ENCODE measurements around the gene ITPR1.

ITPR1 gene

DNA sequence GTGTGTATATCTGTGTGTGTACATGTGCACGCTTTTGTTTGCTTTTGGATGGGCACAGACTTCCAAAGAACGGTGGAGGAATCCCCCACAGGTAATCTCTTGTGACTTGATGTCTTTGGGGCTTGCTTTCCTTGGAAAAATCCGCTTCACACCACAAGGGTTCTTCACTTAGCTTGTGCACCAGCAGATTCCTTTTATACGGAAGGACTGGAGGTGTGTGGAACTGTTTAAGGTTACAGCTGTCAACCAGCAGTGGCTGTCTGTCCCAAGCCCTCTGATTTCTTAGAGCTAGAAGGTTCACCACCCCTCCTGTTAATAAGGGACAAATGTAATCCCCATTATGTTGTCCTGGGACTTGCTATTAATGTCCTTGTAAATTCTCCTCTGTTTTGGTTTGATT is 193.5 kb downstream of the ITPR1 start:
- Histone ChIP-seq H3K4me3 (replicated peaks; ENCODE audit: insufficient read depth, low read length) (no peak overlapping the region), H3K27me3 (ENCODE audit: insufficient read depth, poor library complexity, severe bottlenecking) (no peaks in the 10 kb centered on the region), H3K27ac (replicated peaks) (no peak overlapping the region)
- DNase-seq (ENCODE audit: low read depth in 1 of 2, low spot score in 1 of 2), result no peak
- TF ChIP-seq CTCF (IDR thresholded peaks at IDR 0.05; ENCODE audit: insufficient read depth, low read length), result no peak
- TF ChIP-seq GABPA (IDR thresholded peaks at IDR 0.05; ENCODE audit: low read depth), result no peak
- TF ChIP-seq POLR2AphosphoS5 (IDR thresholded peaks at IDR 0.05; ENCODE audit: low read depth), result no peak
- TF ChIP-seq, protein P1, sequence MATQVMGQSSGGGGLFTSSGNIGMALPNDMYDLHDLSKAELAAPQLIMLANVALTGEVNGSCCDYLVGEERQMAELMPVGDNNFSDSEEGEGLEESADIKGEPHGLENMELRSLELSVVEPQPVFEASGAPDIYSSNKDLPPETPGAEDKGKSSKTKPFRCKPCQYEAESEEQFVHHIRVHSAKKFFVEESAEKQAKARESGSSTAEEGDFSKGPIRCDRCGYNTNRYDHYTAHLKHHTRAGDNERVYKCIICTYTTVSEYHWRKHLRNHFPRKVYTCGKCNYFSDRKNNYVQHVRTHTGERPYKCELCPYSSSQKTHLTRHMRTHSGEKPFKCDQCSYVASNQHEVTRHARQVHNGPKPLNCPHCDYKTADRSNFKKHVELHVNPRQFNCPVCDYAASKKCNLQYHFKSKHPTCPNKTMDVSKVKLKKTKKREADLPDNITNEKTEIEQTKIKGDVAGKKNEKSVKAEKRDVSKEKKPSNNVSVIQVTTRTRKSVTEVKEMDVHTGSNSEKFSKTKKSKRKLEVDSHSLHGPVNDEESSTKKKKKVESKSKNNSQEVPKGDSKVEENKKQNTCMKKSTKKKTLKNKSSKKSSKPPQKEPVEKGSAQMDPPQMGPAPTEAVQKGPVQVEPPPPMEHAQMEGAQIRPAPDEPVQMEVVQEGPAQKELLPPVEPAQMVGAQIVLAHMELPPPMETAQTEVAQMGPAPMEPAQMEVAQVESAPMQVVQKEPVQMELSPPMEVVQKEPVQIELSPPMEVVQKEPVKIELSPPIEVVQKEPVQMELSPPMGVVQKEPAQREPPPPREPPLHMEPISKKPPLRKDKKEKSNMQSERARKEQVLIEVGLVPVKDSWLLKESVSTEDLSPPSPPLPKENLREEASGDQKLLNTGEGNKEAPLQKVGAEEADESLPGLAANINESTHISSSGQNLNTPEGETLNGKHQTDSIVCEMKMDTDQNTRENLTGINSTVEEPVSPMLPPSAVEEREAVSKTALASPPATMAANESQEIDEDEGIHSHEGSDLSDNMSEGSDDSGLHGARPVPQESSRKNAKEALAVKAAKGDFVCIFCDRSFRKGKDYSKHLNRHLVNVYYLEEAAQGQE (IDR thresholded peaks at IDR 0.05; ENCODE audit: insufficient replicate concordance, low read depth), result no peak
- TF ChIP-seq SPI1 (IDR thresholded peaks at IDR 0.05; ENCODE audit: borderline replicate concordance, low read depth), result no peak

- Histone ChIP-seq H3K27me3 (ENCODE audit: insufficient read depth, poor library complexity, severe bottlenecking) (no peaks in the 10 kb centered on the region), H3K27ac (replicated peaks) (no peak overlapping the region), H3K4me3 (replicated peaks; ENCODE audit: insufficient read depth, low read length) (no peak overlapping the region)
- DNase-seq (ENCODE audit: low read depth in 1 of 2, low spot score in 1 of 2), result no peak
- TF ChIP-seq POLR2AphosphoS5 (IDR thresholded peaks at IDR 0.05; ENCODE audit: low read depth) (no peak), CTCF (IDR thresholded peaks at IDR 0.05; ENCODE audit: insufficient read depth, low read length) (no peak), GABPA (IDR thresholded peaks at IDR 0.05; ENCODE audit: low read depth) (no peak), SPI1 (IDR thresholded peaks at IDR 0.05; ENCODE audit: borderline replicate concordance, low read depth) (no peak)
- TF ChIP-seq, protein P1 (IDR thresholded peaks at IDR 0.05; ENCODE audit: insufficient replicate concordance, low read depth), result no peak
Measured at GRCh38 chr3:4687167-4687566, 194.0 kb downstream of the ITPR1 start.

- no peak for DNase-seq (ENCODE audit: low read depth in 1 of 2, low spot score in 1 of 2)
- no peak overlapping the region for H3K27ac ChIP-seq (replicated peaks)
- no peaks in the 10 kb centered on the region for H3K27me3 ChIP-seq (ENCODE audit: insufficient read depth, poor library complexity, severe bottlenecking)
- TF ChIP-seq, protein P1 (IDR thresholded peaks at IDR 0.05; ENCODE audit: insufficient replicate concordance, low read depth), result no peak
- TF ChIP-seq SPI1 (IDR thresholded peaks at IDR 0.05; ENCODE audit: borderline replicate concordance, low read depth) (no peak), GABPA (IDR thresholded peaks at IDR 0.05; ENCODE audit: low read depth) (no peak), CTCF (IDR thresholded peaks at IDR 0.05; ENCODE audit: insufficient read depth, low read length) (no peak), POLR2AphosphoS5 (IDR thresholded peaks at IDR 0.05; ENCODE audit: low read depth) (no peak)
- no peak overlapping the region for H3K4me3 ChIP-seq (replicated peaks; ENCODE audit: insufficient read depth, low read length)
Measured at GRCh38 chr3:4687596-4687995, 194.4 kb downstream of the ITPR1 start.

Measured in HL-60 (cell line).